Measurements from ENCODE around the gene AKAP6.

GRCh38 chr14:32590157-32590556, 261.1 kb downstream of the AKAP6 start:
- TF ChIP-seq POLR2AphosphoS5 (IDR thresholded peaks at IDR 0.05; ENCODE audit: low read depth, low read length) = no peak
- TF ChIP-seq TAF1 (IDR thresholded peaks at IDR 0.05; ENCODE audit: low read depth, low read length) = no peak
- no peak for TF ChIP-seq POLR2A (IDR thresholded peaks at IDR 0.05; ENCODE audit: low read depth, low read length)
- no peak for TF ChIP-seq SPI1 (IDR thresholded peaks at IDR 0.05; ENCODE audit: low read depth, low read length)
- TF ChIP-seq POU2F2 (IDR thresholded peaks at IDR 0.05; ENCODE audit: low read depth, low read length) = no peak
- no peak for TF ChIP-seq PAX5 (IDR thresholded peaks at IDR 0.05; ENCODE audit: insufficient read depth, low read length, severe bottlenecking)

All from GM12891 (cell line).